Hepatocyte (in vitro differentiated cells): Measurements from ENCODE around the gene NEK10. TPM values are rescaled to one million over a fixed set of nuclear protein-coding genes. Genes with fewer than 3 reads are reported as not detected.

Experiments
- DNase-seq: peaks from one replicate; pipeline ENCODE4 v3.0.0-alpha.2; 2016; ENCODE audit warnings: low spot score
- H2AFZ ChIP-seq: fragments of 200-600 bp; sonication (generic); 2 replicates; pipeline ENCODE4 v1.6.0; 2016; ENCODE audit warnings: antibody characterized with exemption, mild to moderate bottlenecking
- H3K27ac ChIP-seq: fragments of 200-600 bp; sonication (generic); 2 replicates; pipeline ENCODE4 v1.5.1; 2016; ENCODE audit warnings: mild to moderate bottlenecking
- H3K27me3 ChIP-seq: fragments of 200-600 bp; sonication (generic); 2 replicates; pipeline ENCODE4 v1.6.1; 2016
- H3K36me3 ChIP-seq: fragments of 200-600 bp; sonication (generic); replicated peaks from 2 replicates; pipeline ENCODE4 v1.5.1; 2016; ENCODE audit warnings: low read depth; ENCODE audit not compliant: insufficient read depth
- H3K4me1 ChIP-seq: fragments of 200-600 bp; sonication (generic); 2 replicates; pipeline ENCODE4 v1.5.1; 2016; ENCODE audit warnings: mild to moderate bottlenecking, moderate library complexity; ENCODE audit not compliant: insufficient read depth
- H3K4me2 ChIP-seq: fragments of 200-600 bp; sonication (generic); 2 replicates; pipeline ENCODE4 v1.6.0; 2016
- H3K4me3 ChIP-seq: fragments of 200-600 bp; sonication (generic); 2 replicates; pipeline ENCODE4 v1.5.1; 2016; ENCODE audit warnings: mild to moderate bottlenecking
- H3K79me2 ChIP-seq: fragments of 200-600 bp; sonication (generic); 2 replicates; pipeline ENCODE4 v1.6.0; 2017; ENCODE audit warnings: mild to moderate bottlenecking
- H3K9me2 ChIP-seq: fragments of 200-600 bp; sonication (generic); replicated peaks from 2 replicates; pipeline ENCODE4 v1.6.0; 2017; ENCODE audit warnings: mild to moderate bottlenecking; ENCODE audit not compliant: insufficient read depth
- H3K9me3 ChIP-seq: fragments of 200-600 bp; sonication (generic); 2 replicates; pipeline ENCODE4 v1.5.1; 2016; ENCODE audit warnings: low read depth, mild to moderate bottlenecking
- H4K20me1 ChIP-seq: fragments of 200-600 bp; sonication (generic); 2 replicates; pipeline ENCODE4 v1.6.0; 2016; ENCODE audit warnings: mild to moderate bottlenecking; ENCODE audit not compliant: insufficient read depth, poor library complexity, severe bottlenecking
- EZH2 ChIP-seq: fragments of 200-600 bp; sonication (generic); IDR thresholded peaks from 2 replicates; pipeline ENCODE4 v1.6.1; 2016; ENCODE audit warnings: antibody characterized with exemption, mild to moderate bottlenecking, borderline replicate concordance
- EZH2phosphoT487 ChIP-seq: fragments of 200-600 bp; sonication (generic); IDR thresholded peaks from one replicate; pipeline ENCODE4 v1.6.1; 2018; ENCODE audit warnings: antibody characterized with exemption, mild to moderate bottlenecking, low read depth, moderate library complexity; ENCODE audit not compliant: unreplicated experiment, severe bottlenecking
- WGBS: methylation state at CpG from one replicate; pipeline ENCODE4 v1.1.6; 2016; ENCODE audit warnings: low lambda C conversion rate; ENCODE audit errors: missing lambda C conversion rate; 5-methylcytosine and 5-hydroxymethylcytosine counted together
- polyA plus RNA-seq: library from polyadenylated mRNA; unstranded; fragments of >200 nt; fragmentation: Nextera tagmentation; extraction: Ambion mirVana; gene quantifications from 2 replicates; pipeline ENCODE4 v1.2.1, GENCODE V29; 2016
- total RNA-seq: library from RNA; depleted of rRNA; stranded (reverse); fragments of >200 nt; gene quantifications from 2 replicates; pipeline ENCODE4 v1.2.3, GENCODE V29; 2014
- TF ChIP-seq, protein P1 (sequence below): fragments of 200-600 bp; sonication (generic); IDR thresholded peaks from 2 replicates; pipeline ENCODE4 v1.5.1; 2016; ENCODE audit warnings: antibody characterized with exemption, mild to moderate bottlenecking; ENCODE audit not compliant: poor library complexity

The NEK10 gene
- total and polyA plus RNA-seq, 2 experiments from 2014 or later, result 0.13 to 2.0 TPM

DNA sequence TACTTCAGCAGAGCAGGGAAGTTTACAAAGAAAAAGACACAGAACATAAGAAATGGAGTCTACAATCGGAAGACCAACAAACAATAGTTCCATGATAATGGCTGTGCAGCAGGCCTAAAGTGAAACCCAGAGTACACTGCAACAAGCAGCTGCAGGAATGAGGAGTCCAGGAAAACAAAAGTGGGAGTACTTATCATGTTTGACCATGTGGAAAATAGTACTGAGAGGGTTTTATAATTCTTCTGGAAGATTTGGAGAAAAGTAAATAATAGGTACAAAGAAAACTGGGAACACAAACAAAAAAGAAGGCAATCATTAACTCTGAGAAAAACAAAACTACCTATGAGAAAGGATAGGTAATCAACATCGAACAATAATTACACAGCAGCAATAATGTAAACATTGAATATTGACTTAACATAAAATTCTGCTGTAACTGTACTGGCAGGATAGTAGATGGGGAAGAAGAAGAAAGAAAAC lies 87.5 kb downstream of the NEK10 start:
- Histone ChIP-seq H3K79me2 (no peaks in the 10 kb centered on the region), H3K36me3 (no peaks in the 10 kb centered on the region), H4K20me1 (no peaks in the 10 kb centered on the region), H3K27ac (no peak overlapping the region), H3K4me3 (no peak overlapping the region), H3K4me2 (no peak overlapping the region), H3K9me3 (no peaks in the 10 kb centered on the region), H3K4me1 (peaks cover 5% of the 10 kb centered on the region), H3K27me3 (no peaks in the 10 kb centered on the region), H3K9me2 (no peaks in the 10 kb centered on the region), H2AFZ (peak overlapping the region; percentile 2)
- DNase-seq, result no peak
- TF ChIP-seq EZH2, result no peak
- TF ChIP-seq EZH2phosphoT487, result no peak
- TF ChIP-seq, protein P1, sequence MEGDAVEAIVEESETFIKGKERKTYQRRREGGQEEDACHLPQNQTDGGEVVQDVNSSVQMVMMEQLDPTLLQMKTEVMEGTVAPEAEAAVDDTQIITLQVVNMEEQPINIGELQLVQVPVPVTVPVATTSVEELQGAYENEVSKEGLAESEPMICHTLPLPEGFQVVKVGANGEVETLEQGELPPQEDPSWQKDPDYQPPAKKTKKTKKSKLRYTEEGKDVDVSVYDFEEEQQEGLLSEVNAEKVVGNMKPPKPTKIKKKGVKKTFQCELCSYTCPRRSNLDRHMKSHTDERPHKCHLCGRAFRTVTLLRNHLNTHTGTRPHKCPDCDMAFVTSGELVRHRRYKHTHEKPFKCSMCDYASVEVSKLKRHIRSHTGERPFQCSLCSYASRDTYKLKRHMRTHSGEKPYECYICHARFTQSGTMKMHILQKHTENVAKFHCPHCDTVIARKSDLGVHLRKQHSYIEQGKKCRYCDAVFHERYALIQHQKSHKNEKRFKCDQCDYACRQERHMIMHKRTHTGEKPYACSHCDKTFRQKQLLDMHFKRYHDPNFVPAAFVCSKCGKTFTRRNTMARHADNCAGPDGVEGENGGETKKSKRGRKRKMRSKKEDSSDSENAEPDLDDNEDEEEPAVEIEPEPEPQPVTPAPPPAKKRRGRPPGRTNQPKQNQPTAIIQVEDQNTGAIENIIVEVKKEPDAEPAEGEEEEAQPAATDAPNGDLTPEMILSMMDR, result no peak
- 67% methylated on average over 2 of the region's 2 CpGs for WGBS

- H3K9me3 ChIP-seq, result no peaks in the 10 kb centered on the region
- TF ChIP-seq, protein P1, result peak; percentile 67
- TF ChIP-seq EZH2phosphoT487, result no peak
- TF ChIP-seq EZH2, result no peak
- H3K79me2 ChIP-seq, result no peaks in the 10 kb centered on the region
- no peak overlapping the region for H3K27ac ChIP-seq
- no peaks in the 10 kb centered on the region for H4K20me1 ChIP-seq
- H3K4me3 ChIP-seq, result no peak overlapping the region
- no peaks in the 10 kb centered on the region for H3K27me3 ChIP-seq
- no peaks in the 10 kb centered on the region for H3K36me3 ChIP-seq
- no peak overlapping the region for H2AFZ ChIP-seq
- peaks cover 5% of the 10 kb centered on the region for H3K4me1 ChIP-seq
- H3K9me2 ChIP-seq, result no peaks in the 10 kb centered on the region
- DNase-seq, result peak; percentile 49
- H3K4me2 ChIP-seq, result peak overlapping the region; percentile 24
- WGBS, result 70% methylated on average over 1 of the region's 1 CpG
Observed at GRCh38 chr3:27279123-27279522, 90.1 kb downstream of the NEK10 start.

GRCh38 chr3:27278383-27279055 lies 90.7 kb downstream of the NEK10 start:
- Histone ChIP-seq H3K79me2 (no peaks in the 10 kb centered on the region), H3K9me2 (no peaks in the 10 kb centered on the region), H2AFZ (no peak overlapping the region), H3K4me1 (peaks cover 5% of the 10 kb centered on the region), H3K4me2 (peak overlapping the region; percentile 24), H3K4me3 (no peak overlapping the region), H3K27ac (no peak overlapping the region), H4K20me1 (no peaks in the 10 kb centered on the region), H3K36me3 (no peaks in the 10 kb centered on the region), H3K9me3 (no peaks in the 10 kb centered on the region), H3K27me3 (no peaks in the 10 kb centered on the region)
- DNase-seq, result peak; percentile 9
- WGBS, result 77% methylated on average over 3 of the region's 3 CpGs
- no peak for TF ChIP-seq EZH2phosphoT487
- TF ChIP-seq, protein P1, result no peak
- no peak for TF ChIP-seq EZH2
